Left renal cortex interstitium (tissue), 4 donors: ENCODE measurements around the gene RUNX3. TPM values are rescaled to one million over a fixed set of nuclear protein-coding genes. Genes with fewer than 3 reads are reported as not detected.
"Not testable (repeated sequence)": the region's sequence is repeated elsewhere in the genome, so short reads cannot be mapped to it uniquely, and the experiment has no call there.

Source experiments
- DNase-seq, 4 donors: peaks; one replicate each; pipeline ENCODE4 v3.0.0-alpha.2; 2013; ENCODE audit warnings: low read depth in 4 of 4, low spot score in 2 of 4, missing footprints in 1 of 4
- polyA plus RNA-seq, 4 donors: library from polyadenylated mRNA; unstranded; fragments of 120-200 nt; gene quantifications; one replicate each; pipeline ENCODE4 v1.2.1, GENCODE V29; 2013; ENCODE audit not compliant: insufficient read length in 4 of 4

The RUNX3 gene
- polyA plus RNA-seq, 4 donors: 0.44 to 0.81 (median 0.57) TPM

- not testable (repeated sequence) for DNase-seq
Measured at GRCh38 chr1:24891367-24891766, 38.7 kb downstream of the RUNX3 start.

DNA sequence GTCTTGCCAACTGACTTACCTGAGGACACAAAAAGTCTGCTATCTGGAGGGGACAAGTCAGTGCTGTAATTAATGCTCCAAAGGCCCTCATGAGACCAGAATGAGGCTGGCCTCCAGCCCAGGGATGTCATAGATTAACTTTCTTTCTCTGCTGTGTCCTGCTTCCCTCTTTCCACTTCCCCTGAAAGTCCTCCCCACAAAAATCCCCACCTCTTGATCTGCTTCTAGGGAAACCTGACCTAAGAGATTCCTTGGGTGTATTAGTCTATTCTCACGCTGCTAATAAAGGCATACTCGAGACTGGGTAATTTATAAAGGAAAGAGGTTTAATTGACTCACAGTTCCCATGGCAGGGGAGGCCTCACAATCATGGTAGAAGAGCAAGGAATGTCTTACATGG lies 39.2 kb downstream of the RUNX3 start:
- DNase-seq: no peak

DNA sequence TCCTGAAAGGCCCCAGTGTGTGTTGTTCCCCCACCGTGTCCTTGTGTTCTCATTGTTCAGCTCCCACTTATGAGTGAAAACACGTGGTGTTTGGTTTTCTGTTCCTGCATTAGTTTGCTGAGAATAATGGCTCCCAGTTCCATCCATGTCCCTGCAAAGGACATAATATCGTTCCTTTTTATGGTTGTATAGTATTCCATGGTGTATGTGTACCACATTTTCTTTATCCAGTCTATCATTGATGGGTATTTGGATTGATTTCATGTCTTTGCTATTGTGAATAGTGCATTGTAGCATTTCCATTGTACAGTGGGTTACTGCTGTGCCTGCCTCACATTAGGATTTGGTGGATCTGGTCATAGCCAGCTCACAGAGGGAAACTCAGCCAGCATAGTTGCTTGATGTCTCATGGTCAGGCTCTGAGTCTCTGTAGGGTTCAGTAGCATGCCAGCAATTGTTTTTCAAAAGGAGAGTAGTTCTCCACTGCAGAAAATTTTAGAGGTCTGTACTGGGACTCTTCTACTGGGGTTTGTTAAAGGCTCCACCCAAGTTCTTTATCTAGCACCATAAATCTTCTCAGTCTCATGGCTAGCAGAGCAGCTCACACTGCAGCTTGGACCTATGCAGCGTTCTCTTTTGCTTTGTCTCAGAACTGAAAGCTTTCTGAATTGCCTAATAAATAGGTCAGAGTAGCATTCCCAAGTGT lies 41.0 kb downstream of the RUNX3 start:
- DNase-seq: no peak

- no peak for DNase-seq
Measured at GRCh38 chr1:24888061-24888970, 41.8 kb downstream of the RUNX3 start.

DNA sequence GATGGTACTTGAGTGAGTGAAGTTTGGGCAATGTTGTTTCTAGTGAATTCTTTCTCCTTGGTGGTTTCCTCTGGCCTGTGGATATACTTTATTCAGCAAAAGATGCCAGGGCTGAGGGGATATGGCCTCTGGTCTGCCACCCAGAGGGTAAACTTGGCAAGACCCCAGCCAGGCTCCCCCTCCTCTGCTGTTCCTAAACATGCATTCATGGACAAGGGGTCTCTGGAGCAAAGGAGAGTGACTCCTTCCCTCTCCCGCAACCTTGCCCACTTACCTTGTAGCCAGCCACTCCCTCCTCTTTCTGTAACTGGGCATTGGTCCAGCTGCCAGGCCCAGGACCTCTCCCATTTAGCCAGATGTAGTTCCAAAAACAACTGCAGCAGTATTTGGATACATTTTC lies 43.8 kb downstream of the RUNX3 start:
- no peak for DNase-seq

DNA sequence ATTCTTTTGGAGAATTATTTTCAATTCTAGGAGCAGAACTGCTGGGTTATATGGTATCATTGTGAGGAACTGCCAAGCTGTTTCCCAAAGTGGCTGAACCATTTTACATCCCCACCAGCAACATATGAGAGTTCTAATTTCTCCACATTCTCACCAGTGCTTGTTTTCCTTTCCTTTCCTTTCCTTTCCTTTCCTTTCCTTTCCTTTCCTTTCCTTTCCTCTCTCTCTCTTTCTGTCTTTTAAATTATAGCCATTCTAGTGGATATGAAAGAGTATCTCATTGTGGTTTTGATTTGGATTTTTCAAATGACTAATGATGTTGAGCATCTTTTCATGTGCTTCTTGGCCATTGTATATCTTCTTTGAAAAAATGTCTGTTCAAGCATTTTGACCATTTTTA lies 45.3 kb downstream of the RUNX3 start:
- no peak for DNase-seq

DNA sequence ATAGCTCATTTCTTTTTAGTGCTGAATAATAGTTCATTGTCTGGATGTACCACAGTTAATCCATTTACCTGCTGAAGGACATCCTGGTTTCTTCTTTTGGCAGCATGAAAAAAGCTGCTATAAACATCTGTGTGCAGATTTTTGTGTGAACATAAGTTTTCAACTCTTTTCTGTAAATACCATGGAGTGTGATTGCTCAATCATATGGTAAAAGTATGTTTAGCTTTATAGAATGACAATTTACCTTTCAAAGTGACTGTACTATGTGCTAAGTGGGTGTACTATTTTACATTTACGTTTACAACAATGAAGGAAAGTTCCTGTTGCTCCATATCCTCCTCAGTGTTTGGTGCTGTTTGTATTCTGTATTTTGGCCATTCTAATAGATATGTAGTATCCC lies 49.0 kb downstream of the RUNX3 start:
- DNase-seq: no peak

- DNase-seq: no peak
Measured at GRCh38 chr1:24878775-24879742, 51.0 kb downstream of the RUNX3 start.

DNA sequence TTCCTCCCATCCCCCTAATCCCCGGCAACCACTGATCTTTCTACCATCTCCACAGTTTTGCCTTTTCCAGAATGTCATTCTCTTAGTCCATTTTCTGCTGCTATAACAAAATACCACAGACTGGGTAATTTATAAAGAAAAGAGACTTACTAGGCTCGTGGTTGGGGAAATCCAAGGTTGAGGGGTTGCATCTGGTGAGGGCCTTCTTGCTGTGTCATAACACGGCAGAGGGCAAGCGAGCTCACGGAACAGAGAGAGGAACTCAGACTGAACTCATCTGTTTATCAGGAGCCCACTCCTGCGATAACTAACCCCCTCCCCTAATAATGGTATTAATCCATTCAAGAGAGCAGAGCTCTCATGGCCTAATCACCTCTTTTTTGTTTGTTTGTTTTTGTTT lies 52.0 kb downstream of the RUNX3 start:
- no peak for DNase-seq

- no peak for DNase-seq
Measured at GRCh38 chr1:24875991-24876506, 54.0 kb downstream of the RUNX3 start.

GRCh38 chr1:24875257-24875656 lies 54.8 kb downstream of the RUNX3 start:
- no peak for DNase-seq

DNA sequence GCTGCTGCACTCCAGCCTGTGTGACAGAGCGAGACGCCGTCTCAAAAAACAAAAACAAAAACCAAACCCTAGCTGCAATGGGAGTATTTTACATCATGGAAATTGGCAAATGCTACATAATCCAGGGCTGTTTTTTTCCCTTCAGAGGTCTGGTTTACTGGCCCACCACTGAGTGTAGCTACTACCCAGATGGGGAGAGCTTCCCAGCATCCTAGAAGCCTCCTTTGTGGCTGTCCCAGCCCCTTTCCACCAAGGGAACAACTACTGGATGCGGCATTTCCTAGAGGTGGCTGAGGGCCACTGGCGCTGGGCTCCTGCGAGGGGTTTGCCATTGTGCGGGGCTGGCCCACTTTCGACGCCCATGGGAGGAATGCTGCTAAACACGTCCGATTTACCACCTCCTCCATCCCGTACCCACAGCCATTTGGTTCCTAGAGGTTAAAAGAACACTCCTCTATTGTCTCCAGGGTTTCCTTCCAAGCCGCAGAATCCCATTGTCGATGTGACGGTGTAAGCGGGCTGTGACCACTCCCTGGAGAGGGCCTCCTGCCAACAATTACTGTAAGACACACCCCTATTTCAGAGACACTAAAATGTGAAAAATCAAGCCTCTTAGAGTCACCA lies 55.4 kb downstream of the RUNX3 start:
- no peak for DNase-seq

- no peak for DNase-seq
Measured at GRCh38 chr1:24874056-24874455, 56.0 kb downstream of the RUNX3 start.

DNA sequence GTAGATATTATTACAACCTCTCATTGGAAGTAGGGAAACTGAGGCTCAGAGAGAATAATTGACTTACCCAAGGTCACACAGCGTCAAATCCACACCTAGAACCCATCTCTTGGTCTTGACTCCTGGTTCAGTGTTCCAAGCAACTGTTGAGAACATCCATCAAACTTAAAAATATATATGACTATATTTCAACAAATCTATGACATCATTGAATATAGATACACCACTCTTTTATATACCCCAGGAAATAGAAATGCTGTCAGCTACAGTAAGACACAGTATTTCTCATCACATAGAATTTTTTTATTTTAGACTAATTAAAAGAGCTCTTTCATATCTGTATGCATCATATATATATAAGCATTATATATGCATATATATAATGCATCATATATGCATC lies 56.9 kb downstream of the RUNX3 start:
- no peak for DNase-seq

- DNase-seq: no peak
Measured at GRCh38 chr1:24872061-24872850, 57.8 kb downstream of the RUNX3 start.

GRCh38 chr1:24871306-24871901 lies 58.7 kb downstream of the RUNX3 start:
- no peak for DNase-seq

- DNase-seq: no peak
Measured at GRCh38 chr1:24870551-24871195, 59.4 kb downstream of the RUNX3 start.
